ENCODE data around the gene DIP2C.

The DIP2C gene

DNA sequence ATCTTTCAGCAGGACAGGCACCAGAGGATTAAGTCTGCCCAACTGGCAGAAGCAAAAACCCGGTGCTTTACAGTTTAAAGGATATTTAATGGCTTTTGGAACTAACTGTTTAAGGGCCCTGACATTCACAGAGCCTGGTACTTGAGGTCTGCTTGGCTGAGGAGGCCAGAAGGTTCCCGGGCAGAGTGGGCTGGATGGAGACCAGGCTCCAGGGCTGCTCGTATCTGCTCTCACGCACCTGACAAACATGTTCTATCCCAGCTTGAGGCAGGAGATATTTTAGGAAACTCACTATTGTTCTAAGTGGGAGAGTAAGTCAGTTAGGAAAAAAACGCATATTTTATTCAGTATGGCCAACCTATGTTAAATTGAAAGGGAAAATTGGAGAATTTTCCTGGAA is 410.8 kb downstream of the DIP2C start:
- no peak for TF ChIP-seq BHLHE40 (IDR thresholded peaks at IDR 0.05; ENCODE audit: borderline replicate concordance)
- POLR2A ChIA-PET, result no interaction called here
- DNase-seq (ENCODE audit: extremely low spot score), result no peak
- CTCF ChIA-PET, result interaction anchor here (0.6 kb wide), 1 partner anchor 30 kb away, joined by 3 read pairs; no protein-coding TSS in a partner anchor

DNA sequence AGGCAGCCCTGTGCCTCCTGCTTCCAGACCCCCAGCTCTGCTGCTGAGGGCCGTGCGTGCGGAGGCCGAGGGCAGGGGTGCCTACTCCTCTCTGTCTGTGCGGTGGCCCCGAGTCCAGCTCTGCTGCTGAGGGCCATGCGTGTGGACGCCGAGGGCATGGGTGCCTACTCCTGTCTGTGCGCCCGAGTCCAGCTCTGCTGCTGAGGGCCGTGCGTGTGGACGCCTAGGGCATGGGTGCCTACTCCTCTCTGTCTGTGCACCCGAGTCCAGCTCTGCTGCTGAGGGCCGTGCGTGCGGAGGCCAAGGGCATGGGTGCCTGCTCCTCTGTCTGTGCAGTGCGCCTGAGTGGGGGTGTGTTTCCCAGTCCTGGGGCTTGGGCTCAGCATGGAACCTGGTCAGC is 411.5 kb downstream of the DIP2C start:
- DNase-seq (ENCODE audit: extremely low spot score), result no peak
- CTCF ChIA-PET, result no interaction called here
- POLR2A ChIA-PET, result no interaction called here
- TF ChIP-seq FOXM1 (IDR thresholded peaks at IDR 0.05; ENCODE audit: borderline replicate concordance), result no peak
- TF ChIP-seq TARDBP (IDR thresholded peaks at IDR 0.05), result no peak
- TF ChIP-seq ELF4 (IDR thresholded peaks at IDR 0.05), result no peak
- no peak for TF ChIP-seq ARNT (IDR thresholded peaks at IDR 0.05)
- TF ChIP-seq, protein P1, sequence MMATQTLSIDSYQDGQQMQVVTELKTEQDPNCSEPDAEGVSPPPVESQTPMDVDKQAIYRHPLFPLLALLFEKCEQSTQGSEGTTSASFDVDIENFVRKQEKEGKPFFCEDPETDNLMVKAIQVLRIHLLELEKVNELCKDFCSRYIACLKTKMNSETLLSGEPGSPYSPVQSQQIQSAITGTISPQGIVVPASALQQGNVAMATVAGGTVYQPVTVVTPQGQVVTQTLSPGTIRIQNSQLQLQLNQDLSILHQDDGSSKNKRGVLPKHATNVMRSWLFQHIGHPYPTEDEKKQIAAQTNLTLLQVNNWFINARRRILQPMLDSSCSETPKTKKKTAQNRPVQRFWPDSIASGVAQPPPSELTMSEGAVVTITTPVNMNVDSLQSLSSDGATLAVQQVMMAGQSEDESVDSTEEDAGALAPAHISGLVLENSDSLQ (IDR thresholded peaks at IDR 0.05), result no peak
- TF ChIP-seq HDGF (IDR thresholded peaks at IDR 0.05; ENCODE audit: borderline replicate concordance), result no peak
- no peak for TF ChIP-seq SUZ12 (IDR thresholded peaks at IDR 0.05)
- no peak for TF ChIP-seq FOXK2 (IDR thresholded peaks at IDR 0.05)
- no peak for TF ChIP-seq ZNF384 (IDR thresholded peaks at IDR 0.05)
- TF ChIP-seq BHLHE40 (IDR thresholded peaks at IDR 0.05; ENCODE audit: borderline replicate concordance), result no peak
- no peak for TF ChIP-seq CTBP1 (IDR thresholded peaks at IDR 0.05; ENCODE audit: borderline replicate concordance)

DNA sequence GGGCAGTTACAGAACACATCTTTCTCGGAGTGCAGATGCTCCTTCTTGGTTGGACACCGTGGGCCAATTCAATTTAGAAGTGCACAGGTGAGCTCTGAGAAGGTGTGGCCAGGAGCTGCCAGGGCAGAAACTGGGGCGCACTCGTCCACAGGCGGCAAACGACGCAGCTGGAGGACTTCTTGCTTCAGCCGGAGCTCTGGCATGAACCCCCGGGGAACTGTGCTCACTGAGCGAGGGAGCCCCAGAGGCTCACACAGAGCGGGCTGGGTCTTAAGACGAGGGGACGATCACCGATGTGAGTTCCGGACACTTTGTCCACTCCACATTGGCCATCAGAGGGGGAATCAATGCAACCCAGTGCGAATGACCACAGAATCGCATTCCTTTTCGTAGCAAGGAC is 413.8 kb downstream of the DIP2C start:
- ChIA-PET CTCF (no interaction called here), POLR2A (no interaction called here)
- DNase-seq (ENCODE audit: extremely low spot score), result no peak
- TF ChIP-seq CTBP1 (IDR thresholded peaks at IDR 0.05; ENCODE audit: borderline replicate concordance), result no peak
- TF ChIP-seq L3MBTL2 (conservative IDR thresholded peaks at IDR 0.05), result no peak
- TF ChIP-seq FOXM1 (IDR thresholded peaks at IDR 0.05; ENCODE audit: borderline replicate concordance), result no peak
- no peak for TF ChIP-seq ZNF384 (IDR thresholded peaks at IDR 0.05)
- TF ChIP-seq HDGF (IDR thresholded peaks at IDR 0.05; ENCODE audit: borderline replicate concordance), result no peak
- no peak for TF ChIP-seq FOXK2 (IDR thresholded peaks at IDR 0.05)
- no peak for TF ChIP-seq BHLHE40 (IDR thresholded peaks at IDR 0.05; ENCODE audit: borderline replicate concordance)
- no peak for TF ChIP-seq SUZ12 (IDR thresholded peaks at IDR 0.05)
- TF ChIP-seq LEF1 (IDR thresholded peaks at IDR 0.05; ENCODE audit: borderline replicate concordance), result no peak
- no peak for TF ChIP-seq ARNT (IDR thresholded peaks at IDR 0.05)
- no peak for TF ChIP-seq FOXA1 (IDR thresholded peaks at IDR 0.05)
- no peak for TF ChIP-seq NFRKB (IDR thresholded peaks at IDR 0.05)
- TF ChIP-seq ELF4 (IDR thresholded peaks at IDR 0.05), result no peak
- TF ChIP-seq TARDBP (IDR thresholded peaks at IDR 0.05), result no peak
- TF ChIP-seq SP1 (IDR thresholded peaks at IDR 0.05), result no peak

DNA sequence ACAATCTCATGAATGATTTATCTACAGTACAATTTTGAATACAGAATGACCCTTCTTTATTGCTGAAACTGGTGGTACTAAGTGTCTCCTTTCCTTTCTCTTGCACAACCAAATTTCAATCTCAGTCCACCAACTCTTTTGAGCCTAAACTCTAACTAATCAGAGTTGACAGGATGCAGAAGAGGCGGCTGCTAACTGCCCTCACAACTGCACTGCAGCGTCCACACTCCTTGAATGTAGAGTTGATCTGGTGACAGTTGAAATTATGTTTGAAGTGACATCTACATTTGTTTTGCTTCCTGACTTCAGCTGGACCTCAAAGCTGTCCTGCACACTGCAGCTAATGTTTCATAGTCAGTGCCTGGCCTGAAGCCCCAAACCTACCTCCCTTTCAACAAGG is 414.6 kb downstream of the DIP2C start:
- ChIA-PET CTCF (interaction anchor here (0.6 kb wide), 1 partner anchor 378 kb away, joined by 3 read pairs; no protein-coding TSS in a partner anchor), POLR2A (no interaction called here)
- no peak for TF ChIP-seq FOXK2 (IDR thresholded peaks at IDR 0.05)
- TF ChIP-seq SUZ12 (IDR thresholded peaks at IDR 0.05), result no peak
- no peak for TF ChIP-seq TARDBP (IDR thresholded peaks at IDR 0.05)
- no peak for TF ChIP-seq FOXA1 (IDR thresholded peaks at IDR 0.05)
- TF ChIP-seq, protein P1 (IDR thresholded peaks at IDR 0.05), result no peak
- no peak for TF ChIP-seq FOXM1 (IDR thresholded peaks at IDR 0.05; ENCODE audit: borderline replicate concordance)
- no peak for TF ChIP-seq BHLHE40 (IDR thresholded peaks at IDR 0.05; ENCODE audit: borderline replicate concordance)
- no peak for DNase-seq (ENCODE audit: extremely low spot score)

- CTCF ChIA-PET, result interaction anchor here (0.6 kb wide), 1 partner anchor 521 kb away, joined by 3 read pairs; no protein-coding TSS in a partner anchor
- TF ChIP-seq TARDBP (IDR thresholded peaks at IDR 0.05) (no peak), CTBP1 (IDR thresholded peaks at IDR 0.05; ENCODE audit: borderline replicate concordance) (no peak), LEF1 (IDR thresholded peaks at IDR 0.05; ENCODE audit: borderline replicate concordance) (no peak), SUZ12 (IDR thresholded peaks at IDR 0.05) (no peak), FOXM1 (IDR thresholded peaks at IDR 0.05; ENCODE audit: borderline replicate concordance) (no peak), NFRKB (IDR thresholded peaks at IDR 0.05) (no peak), FOXK2 (IDR thresholded peaks at IDR 0.05) (no peak), BHLHE40 (IDR thresholded peaks at IDR 0.05; ENCODE audit: borderline replicate concordance) (no peak), ELF4 (IDR thresholded peaks at IDR 0.05) (no peak), ARNT (IDR thresholded peaks at IDR 0.05) (no peak), ZNF384 (IDR thresholded peaks at IDR 0.05) (no peak), HDGF (IDR thresholded peaks at IDR 0.05; ENCODE audit: borderline replicate concordance) (no peak)
- TF ChIP-seq, protein P1 (IDR thresholded peaks at IDR 0.05), result no peak
- no peak for DNase-seq (ENCODE audit: extremely low spot score)
- POLR2A ChIA-PET, result no interaction called here
These were observed 416.4 kb downstream of the DIP2C start for GRCh38 chr10:273088-273487.

- no peak for TF ChIP-seq ARNT (IDR thresholded peaks at IDR 0.05)
- TF ChIP-seq BHLHE40 (IDR thresholded peaks at IDR 0.05; ENCODE audit: borderline replicate concordance), result no peak
- TF ChIP-seq HDGF (IDR thresholded peaks at IDR 0.05; ENCODE audit: borderline replicate concordance), result no peak
- no peak for TF ChIP-seq SP1 (IDR thresholded peaks at IDR 0.05)
- TF ChIP-seq, protein P1 (IDR thresholded peaks at IDR 0.05), result no peak
- TF ChIP-seq FOXA1 (IDR thresholded peaks at IDR 0.05), result no peak
- TF ChIP-seq LEF1 (IDR thresholded peaks at IDR 0.05; ENCODE audit: borderline replicate concordance), result no peak
- TF ChIP-seq FOXK2 (IDR thresholded peaks at IDR 0.05), result no peak
- no peak for TF ChIP-seq L3MBTL2 (conservative IDR thresholded peaks at IDR 0.05)
- no peak for TF ChIP-seq TARDBP (IDR thresholded peaks at IDR 0.05)
- TF ChIP-seq FOXM1 (IDR thresholded peaks at IDR 0.05; ENCODE audit: borderline replicate concordance), result no peak
- TF ChIP-seq NFRKB (IDR thresholded peaks at IDR 0.05), result no peak
- no peak for TF ChIP-seq ZNF384 (IDR thresholded peaks at IDR 0.05)
- no peak for TF ChIP-seq ELF4 (IDR thresholded peaks at IDR 0.05)
- TF ChIP-seq SUZ12 (IDR thresholded peaks at IDR 0.05), result no peak
- no peak for TF ChIP-seq CTBP1 (IDR thresholded peaks at IDR 0.05; ENCODE audit: borderline replicate concordance)
- DNase-seq (ENCODE audit: extremely low spot score), result no peak
- CTCF ChIA-PET, result no interaction called here
- POLR2A ChIA-PET, result no interaction called here
These were observed 417.7 kb downstream of the DIP2C start for GRCh38 chr10:271722-272121.

Data from HEK293T (cell line).